ENCODE results near the gene EFHC1. TPM values are rescaled to one million over a fixed set of nuclear protein-coding genes. Genes with fewer than 3 reads are reported as not detected.
A peak's percentile ranks its signal among the peaks of the same experiment; 100 is the strongest.

EFHC1 gene
- total RNA-seq, 2 donors from 2014 or later: 4.4 to 6.4 TPM

DNA sequence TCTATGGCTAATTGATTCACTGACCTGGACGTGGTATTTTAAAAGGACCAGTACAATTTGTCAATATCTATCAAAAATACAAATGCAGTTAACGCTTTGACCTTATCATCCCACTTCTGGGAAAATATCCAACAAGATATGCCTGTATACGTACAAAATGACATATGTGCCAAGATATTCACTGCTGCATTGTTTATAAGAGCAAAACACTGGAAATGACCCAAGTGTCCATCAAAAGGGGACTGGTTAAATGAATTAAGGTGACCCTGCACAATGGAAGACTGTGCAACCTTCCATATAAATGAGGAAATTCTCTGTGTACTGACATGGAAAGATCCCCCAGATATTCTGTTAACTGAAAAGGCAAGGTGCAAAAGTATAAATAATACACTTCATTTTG lies 142.8 kb downstream of the EFHC1 start:
- Mint-ChIP-seq H3K27ac (no peak overlapping the region), H3K36me3 (no peaks in the 10 kb centered on the region), H3K9me3 (no peaks in the 10 kb centered on the region)
- DNase-seq (ENCODE audit: low spot score in 2 of 2): no peak
- ATAC-seq: no peak

DNA sequence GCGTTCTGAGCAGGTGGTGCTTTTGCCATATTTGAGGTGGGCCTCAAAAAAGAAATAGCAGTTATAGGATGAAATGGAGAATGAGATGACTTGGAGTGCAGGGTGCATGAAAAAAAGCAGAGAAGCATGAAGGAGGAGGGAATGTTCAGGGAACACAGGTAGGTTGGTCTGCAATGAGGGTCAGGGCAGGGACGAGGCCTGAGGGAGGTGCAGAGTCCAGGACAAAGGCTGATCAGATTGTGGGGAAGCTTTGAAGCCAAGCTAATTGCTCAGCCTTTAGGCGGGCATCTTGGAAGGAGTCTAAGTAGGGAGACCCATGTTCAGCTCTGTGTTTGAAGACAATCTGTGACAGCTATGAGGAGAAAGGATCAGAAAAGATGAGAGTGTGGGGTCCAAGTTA lies 144.7 kb downstream of the EFHC1 start:
- ATAC-seq: no peak
- no peak for DNase-seq (ENCODE audit: low spot score in 2 of 2)
- Mint-ChIP-seq H3K27ac (no peak overlapping the region), H3K36me3 (no peaks in the 10 kb centered on the region), H3K9me3 (no peaks in the 10 kb centered on the region)

DNA sequence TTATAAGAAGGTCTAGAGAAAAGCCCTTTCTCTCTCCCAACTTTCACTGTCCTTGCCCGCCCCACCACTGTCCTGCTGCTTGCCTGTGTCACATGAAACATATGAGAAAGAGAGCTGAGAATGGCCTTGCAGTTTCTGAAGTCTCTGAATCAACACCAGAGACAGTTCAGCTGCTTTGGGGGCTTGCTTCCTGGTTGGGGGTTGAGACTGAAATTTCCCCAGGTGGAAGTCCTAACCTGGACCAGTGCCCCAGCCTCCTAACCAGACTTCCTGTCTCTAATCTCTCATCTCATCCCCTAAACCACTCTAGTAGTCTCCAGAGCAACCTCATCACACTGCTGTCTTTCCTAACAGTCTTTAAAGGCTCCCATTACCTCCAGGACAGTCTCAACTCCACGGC lies 146.1 kb downstream of the EFHC1 start:
- no peaks in the 10 kb centered on the region for H3K9me3 Mint-ChIP-seq
- no peaks in the 10 kb centered on the region for H3K36me3 Mint-ChIP-seq
- DNase-seq (ENCODE audit: low spot score in 2 of 2) (no peak), ATAC-seq (no peak)
- H3K27ac Mint-ChIP-seq: peak overlapping the region in 1 of 2 donors; percentile 35

DNA sequence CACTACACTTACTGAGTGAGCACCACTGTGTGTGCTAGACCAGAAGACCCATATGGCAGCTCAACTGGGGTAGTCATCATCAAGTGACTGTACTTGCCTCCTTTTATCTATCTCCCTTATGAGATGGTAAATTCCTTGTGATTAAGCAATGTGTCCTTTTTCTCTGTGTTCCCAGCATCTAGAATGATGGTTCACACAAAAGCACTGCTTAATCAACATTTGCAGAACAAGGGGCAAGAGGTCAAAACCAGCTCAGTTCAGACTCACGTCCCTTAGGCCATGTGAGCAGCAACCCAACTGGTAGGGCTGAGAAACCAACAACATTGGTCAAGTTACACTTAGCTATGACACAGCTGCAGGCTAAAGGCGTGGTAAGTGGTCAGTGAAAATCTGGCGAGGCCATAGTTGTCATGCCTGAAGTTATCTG lies 146.7 kb downstream of the EFHC1 start:
- DNase-seq (ENCODE audit: low spot score in 2 of 2): no peak
- ATAC-seq: no peak
- no peaks in the 10 kb centered on the region for H3K36me3 Mint-ChIP-seq
- H3K9me3 Mint-ChIP-seq: no peaks in the 10 kb centered on the region
- peak overlapping the region in 1 of 2 donors; percentile 35 for H3K27ac Mint-ChIP-seq

DNA sequence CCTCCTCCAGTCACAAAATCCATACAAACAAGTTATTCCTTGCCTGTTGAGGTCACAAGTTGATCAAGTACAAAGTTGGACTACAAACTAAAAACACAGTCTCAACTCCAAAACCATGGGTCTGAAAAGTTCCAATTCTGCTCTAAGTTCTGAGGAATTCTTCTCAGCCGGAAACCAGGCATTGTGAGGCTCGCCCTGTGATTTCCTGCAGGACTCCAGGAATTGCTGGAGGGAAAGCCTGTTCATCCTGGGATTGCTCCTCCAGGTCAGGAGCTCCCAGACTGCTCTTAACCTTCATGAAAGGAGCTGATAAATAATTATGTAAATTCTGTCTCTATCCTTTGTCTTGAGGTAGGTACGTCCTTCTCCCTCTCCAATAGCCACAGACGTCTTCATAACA lies 148.2 kb downstream of the EFHC1 start:
- no peak for DNase-seq (ENCODE audit: low spot score in 2 of 2)
- Mint-ChIP-seq H3K9me3 (no peaks in the 10 kb centered on the region), H3K36me3 (no peaks in the 10 kb centered on the region), H3K27ac (no peak overlapping the region)
- no peak for ATAC-seq

DNA sequence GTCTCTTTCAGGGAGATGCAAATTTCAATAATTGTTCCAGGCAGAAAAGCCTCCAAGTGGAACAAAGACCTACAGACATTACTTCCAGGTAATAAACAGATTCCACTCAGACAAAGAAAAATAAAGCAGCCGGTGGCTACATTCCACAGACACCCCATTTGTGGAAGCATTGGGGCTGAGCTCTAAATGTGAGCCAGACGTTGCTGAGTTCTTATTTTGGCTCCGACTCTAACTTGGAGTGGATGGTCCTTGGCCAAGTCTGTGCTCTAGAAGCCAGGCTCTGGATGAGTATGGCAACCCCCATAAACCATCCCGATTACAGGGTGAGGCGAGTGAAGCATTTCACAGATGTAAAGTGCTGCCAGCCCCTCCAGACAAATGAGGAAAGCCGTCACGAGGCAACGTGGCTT lies 150.2 kb downstream of the EFHC1 start:
- H3K27ac Mint-ChIP-seq: no peak overlapping the region
- no peak for ATAC-seq
- no peaks in the 10 kb centered on the region for H3K9me3 Mint-ChIP-seq
- H3K36me3 Mint-ChIP-seq: no peaks in the 10 kb centered on the region
- no peak for DNase-seq (ENCODE audit: low spot score in 2 of 2)

DNA sequence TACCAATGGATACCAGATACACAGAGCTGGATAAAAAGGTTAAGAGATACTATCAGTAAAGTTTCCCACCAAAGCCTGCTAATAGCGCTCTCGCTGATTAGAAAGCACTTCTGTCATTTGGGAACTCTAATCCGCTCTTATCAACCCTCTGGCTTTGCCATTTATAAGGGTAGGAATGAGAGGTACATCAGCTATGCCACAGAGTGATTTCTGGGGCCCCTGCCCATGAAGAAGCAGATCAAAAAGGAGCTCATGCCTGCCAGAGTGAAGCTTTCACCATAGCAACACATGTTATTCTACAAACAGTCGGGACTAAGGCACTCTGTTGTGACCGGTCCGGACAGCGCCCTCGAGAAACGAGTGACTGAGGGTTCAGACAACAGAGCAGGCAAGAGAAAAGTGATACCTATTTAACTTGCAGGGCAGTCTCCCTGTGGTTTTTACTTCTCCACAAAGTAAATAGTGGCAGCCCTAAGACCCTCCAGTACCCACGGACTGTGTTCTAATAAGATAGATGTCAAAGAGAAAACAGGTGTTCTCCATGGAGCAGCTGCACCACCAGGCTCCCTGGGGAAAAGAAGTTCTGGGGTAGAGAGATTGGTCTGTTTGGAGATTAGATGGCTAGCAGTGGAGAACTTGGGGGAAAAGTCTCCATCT lies 151.1 kb downstream of the EFHC1 start:
- no peak for DNase-seq (ENCODE audit: low spot score in 2 of 2)
- H3K27ac Mint-ChIP-seq: peak overlapping the region in 1 of 2 donors; percentile 22
- no peaks in the 10 kb centered on the region for H3K9me3 Mint-ChIP-seq
- peaks cover 5 to 6% of the 10 kb centered on the region in 2 donors for H3K36me3 Mint-ChIP-seq
- no peak for ATAC-seq

DNA sequence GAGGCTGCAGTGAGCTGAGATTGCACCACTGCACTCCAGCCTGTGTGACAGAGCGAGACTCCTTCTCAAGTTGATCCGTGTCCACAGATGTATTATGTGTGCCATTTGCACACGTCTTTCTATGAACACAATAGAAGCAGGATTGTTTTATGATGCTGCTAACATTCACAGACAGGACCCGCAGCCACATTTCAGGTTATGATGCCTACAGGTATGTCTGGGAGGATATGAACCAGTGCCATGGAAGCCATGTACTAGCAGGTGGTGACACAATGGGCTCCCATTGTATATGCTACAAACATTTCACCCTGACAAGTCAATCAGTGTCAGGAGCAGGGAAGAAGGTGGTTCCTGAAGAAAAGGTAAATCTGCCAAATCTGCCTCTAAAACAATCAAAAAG lies 152.4 kb downstream of the EFHC1 start:
- Mint-ChIP-seq H3K27ac (peak overlapping the region in 1 of 2 donors; percentile 53), H3K9me3 (no peaks in the 10 kb centered on the region), H3K36me3 (peaks cover 6 to 7% of the 10 kb centered on the region in 2 donors)
- no peak for ATAC-seq
- DNase-seq (ENCODE audit: low spot score in 2 of 2): no peak

DNA sequence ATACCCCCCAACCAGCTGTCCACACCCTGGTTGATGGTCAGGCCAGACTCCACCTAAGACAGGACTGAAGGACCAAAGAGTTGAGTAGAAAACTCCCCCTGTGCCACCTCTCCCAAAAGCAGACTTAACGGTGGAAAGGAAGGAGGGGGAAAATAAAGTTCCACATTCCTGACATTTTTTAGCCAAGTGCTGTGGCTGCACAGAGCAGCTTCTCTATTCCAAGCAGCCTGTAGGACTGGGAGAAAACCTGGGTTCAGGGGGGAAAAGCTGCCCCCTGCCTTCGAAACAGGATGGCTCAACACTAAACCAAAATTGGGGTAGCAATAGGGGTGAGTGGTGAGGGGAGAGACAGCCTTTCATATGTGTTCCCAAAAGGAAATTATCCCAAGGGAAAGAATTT lies 153.2 kb downstream of the EFHC1 start:
- ATAC-seq (no peak), DNase-seq (ENCODE audit: low spot score in 2 of 2) (no peak)
- peaks cover 6 to 7% of the 10 kb centered on the region in 2 donors for H3K36me3 Mint-ChIP-seq
- H3K9me3 Mint-ChIP-seq: no peaks in the 10 kb centered on the region
- peak overlapping the region in 1 of 2 donors; percentile 53 for H3K27ac Mint-ChIP-seq

Other genes starting within 250 kb of the EFHC1 start
- 1 to 10 TPM in 1 of 2 donors, under 1 TPM in 1; 0.14 to 1.3 TPM for gene IL17A, start 234.0 kb upstream of the EFHC1 start, total RNA-seq
- gene IL17F, start 175.8 kb upstream of the EFHC1 start, total RNA-seq: 10 to 100 TPM in 1 of 2 donors, 1 to 10 TPM in 1; 6.2 to 13.9 TPM
- 100 to 1,000 TPM; 239 to 276 TPM for gene MCM3, start 135.6 kb upstream of the EFHC1 start, total RNA-seq
- gene PAQR8, start 58.2 kb upstream of the EFHC1 start, total RNA-seq: 10 to 100 TPM in 1 of 2 donors, 1 to 10 TPM in 1; 8.0 to 11.4 TPM
- gene TRAM2, start 156.7 kb downstream of the EFHC1 start, total RNA-seq: 1 to 10 TPM; 3.2 to 3.8 TPM

Data from activated naive CD4-positive, alpha-beta T cell treated with anti-CD3 and anti-CD28 coated beads, Interleukin-2, amount 50 U/mL, for 72 hours (primary cell).